Progenitor cell of endocrine pancreas (in vitro differentiated cells): Measurements from ENCODE around the gene SGPP2. TPM values are rescaled to one million over a fixed set of nuclear protein-coding genes. Genes with fewer than 3 reads are reported as not detected.
A peak's percentile ranks its signal among the peaks of the same experiment; 100 is the strongest.

Source experiments
- DNase-seq: peaks from one replicate; pipeline ENCODE4 v3.0.0; 2021; ENCODE audit warnings: low spot score; ENCODE audit not compliant: unreplicated experiment
- H3K27ac Mint-ChIP-seq: 2 replicates; pipeline ENCODE4 v1.8.0; 2021; ENCODE audit warnings: mild to moderate bottlenecking, moderate library complexity, mixed read lengths
- H3K27me3 Mint-ChIP-seq: 2 replicates; pipeline ENCODE4 v1.8.0; 2021; ENCODE audit warnings: mixed read lengths
- H3K36me3 Mint-ChIP-seq: 2 replicates; pipeline ENCODE4 v1.8.0; 2022; ENCODE audit warnings: mixed read lengths; ENCODE audit not compliant: insufficient read depth
- H3K4me1 Mint-ChIP-seq: 2 replicates; pipeline ENCODE4 v1.8.0; 2021; ENCODE audit warnings: low read depth, mixed read lengths
- H3K4me3 Mint-ChIP-seq: 2 replicates; pipeline ENCODE4 v1.8.0; 2021; ENCODE audit warnings: low read depth, mild to moderate bottlenecking, moderate library complexity, mixed read lengths
- H3K9me3 Mint-ChIP-seq: 2 replicates; pipeline ENCODE4 v1.8.0; 2021; ENCODE audit warnings: low read depth, mixed read lengths
- total RNA-seq: library from RNA; stranded (reverse); gene quantifications from 2 replicates; pipeline ENCODE4 v1.2.1, GENCODE V29; 2021
- TF ChIP-seq, protein P1 (sequence below): fragments of 200-600 bp; sonication (generic); IDR thresholded peaks from one replicate; pipeline ENCODE4 v1.5.0; 2021; ENCODE audit warnings: antibody characterized with exemption, mild to moderate bottlenecking; ENCODE audit not compliant: unreplicated experiment

The SGPP2 gene
- total RNA-seq, 1 donor from 2014 or later: 19.8 TPM

DNA sequence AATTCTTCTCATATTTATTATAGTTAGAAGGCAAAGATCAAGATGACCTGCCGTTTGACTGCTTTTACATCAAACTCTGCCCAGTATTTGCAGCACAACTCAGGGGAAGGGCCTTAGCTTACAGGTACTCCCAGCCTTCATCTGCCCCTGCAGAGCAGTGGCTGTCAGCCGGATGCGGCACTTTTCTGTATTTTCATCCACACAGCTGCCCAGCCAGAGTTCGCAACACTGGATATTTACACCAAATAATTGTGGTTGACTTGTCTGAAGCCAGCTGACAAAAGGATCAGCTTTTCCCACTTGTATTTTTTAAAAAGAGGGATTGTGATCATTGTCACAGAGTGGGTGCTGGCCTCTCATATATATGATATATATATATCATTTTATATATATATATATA is 136.8 kb downstream of the SGPP2 start:
- TF ChIP-seq, protein P1, sequence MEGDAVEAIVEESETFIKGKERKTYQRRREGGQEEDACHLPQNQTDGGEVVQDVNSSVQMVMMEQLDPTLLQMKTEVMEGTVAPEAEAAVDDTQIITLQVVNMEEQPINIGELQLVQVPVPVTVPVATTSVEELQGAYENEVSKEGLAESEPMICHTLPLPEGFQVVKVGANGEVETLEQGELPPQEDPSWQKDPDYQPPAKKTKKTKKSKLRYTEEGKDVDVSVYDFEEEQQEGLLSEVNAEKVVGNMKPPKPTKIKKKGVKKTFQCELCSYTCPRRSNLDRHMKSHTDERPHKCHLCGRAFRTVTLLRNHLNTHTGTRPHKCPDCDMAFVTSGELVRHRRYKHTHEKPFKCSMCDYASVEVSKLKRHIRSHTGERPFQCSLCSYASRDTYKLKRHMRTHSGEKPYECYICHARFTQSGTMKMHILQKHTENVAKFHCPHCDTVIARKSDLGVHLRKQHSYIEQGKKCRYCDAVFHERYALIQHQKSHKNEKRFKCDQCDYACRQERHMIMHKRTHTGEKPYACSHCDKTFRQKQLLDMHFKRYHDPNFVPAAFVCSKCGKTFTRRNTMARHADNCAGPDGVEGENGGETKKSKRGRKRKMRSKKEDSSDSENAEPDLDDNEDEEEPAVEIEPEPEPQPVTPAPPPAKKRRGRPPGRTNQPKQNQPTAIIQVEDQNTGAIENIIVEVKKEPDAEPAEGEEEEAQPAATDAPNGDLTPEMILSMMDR: no peak
- Mint-ChIP-seq H3K27me3 (peaks cover 16% of the 10 kb centered on the region), H3K9me3 (no peaks in the 10 kb centered on the region), H3K4me3 (no peak overlapping the region), H3K36me3 (peaks cover 10% of the 10 kb centered on the region), H3K27ac (no peak overlapping the region), H3K4me1 (no peaks in the 10 kb centered on the region)
- DNase-seq: no peak

DNA sequence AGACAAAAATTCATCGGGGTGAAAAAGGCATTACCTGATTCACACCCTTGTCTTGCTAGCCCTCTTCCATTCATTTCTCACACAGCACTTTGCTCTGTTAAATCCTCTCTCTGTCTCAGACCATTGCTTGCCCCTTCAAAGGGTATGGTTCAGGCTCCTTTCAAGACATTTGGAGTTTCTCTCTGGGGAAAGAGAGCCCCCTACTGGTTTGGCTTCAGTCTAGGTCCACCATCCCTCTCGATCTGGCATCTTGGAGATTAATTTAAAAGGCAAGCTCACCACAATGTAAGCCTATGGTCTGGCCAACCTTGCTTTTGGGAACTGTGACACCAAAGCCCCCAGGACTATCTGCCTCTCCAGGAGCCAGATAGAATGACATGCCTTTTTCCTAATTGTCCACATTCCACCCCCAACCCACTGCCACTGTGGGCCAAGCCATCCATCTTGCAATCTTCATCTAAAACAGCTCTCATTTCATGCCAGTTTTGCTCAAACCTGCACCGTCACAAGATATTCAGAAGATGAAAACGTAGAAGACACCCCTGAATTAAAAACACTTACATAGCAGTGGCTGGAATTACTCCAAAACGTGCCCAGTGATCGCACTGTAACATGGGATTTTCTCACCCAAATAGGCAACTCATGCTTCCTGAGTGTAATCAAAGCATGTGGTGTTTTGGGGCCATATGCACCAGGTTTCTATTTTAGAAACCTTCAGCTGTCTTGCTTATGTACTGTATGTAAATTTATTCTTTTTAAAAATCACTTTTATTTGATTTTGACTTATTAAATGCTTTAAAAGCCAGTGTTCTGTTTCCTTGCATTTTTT is 137.7 kb downstream of the SGPP2 start:
- TF ChIP-seq, protein P1: peak; percentile 74
- peaks cover 15% of the 10 kb centered on the region for H3K27me3 Mint-ChIP-seq
- H3K9me3 Mint-ChIP-seq: no peaks in the 10 kb centered on the region
- no peak overlapping the region for H3K4me3 Mint-ChIP-seq
- peaks cover 13% of the 10 kb centered on the region for H3K36me3 Mint-ChIP-seq
- DNase-seq: peak; percentile 41
- H3K4me1 Mint-ChIP-seq: no peaks in the 10 kb centered on the region
- H3K27ac Mint-ChIP-seq: no peak overlapping the region

DNA sequence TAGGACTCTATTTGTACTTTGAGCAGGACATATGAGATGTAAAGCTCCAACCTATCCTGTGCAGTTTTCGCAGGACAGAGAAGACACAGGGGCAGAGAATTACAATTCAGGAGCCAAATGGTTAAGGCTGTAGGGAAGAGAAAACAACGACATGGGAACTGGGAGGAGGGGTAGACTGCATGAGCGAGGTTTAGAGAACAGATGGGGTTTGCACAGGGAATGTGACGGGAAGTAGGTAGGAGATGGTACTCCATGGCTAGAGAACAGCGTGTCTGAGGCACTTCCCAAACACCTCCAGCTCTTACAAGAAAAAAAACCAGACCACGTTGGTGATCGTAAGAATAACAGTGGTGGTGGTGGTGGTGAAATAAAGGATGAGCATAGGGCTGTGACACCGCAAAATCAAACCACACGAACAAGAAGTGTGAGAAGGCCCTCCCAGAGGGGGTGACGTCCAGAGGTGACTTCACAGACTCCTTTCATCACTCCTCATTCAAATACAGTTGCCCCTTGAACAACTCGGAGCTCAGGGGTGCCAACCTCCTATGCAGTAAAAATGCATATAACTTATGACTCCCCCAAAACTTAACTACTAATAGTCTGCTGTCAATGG is 138.9 kb downstream of the SGPP2 start:
- H3K4me1 Mint-ChIP-seq: no peaks in the 10 kb centered on the region
- no peak overlapping the region for H3K27ac Mint-ChIP-seq
- TF ChIP-seq, protein P1: no peak
- H3K4me3 Mint-ChIP-seq: no peak overlapping the region
- peaks cover 13% of the 10 kb centered on the region for H3K36me3 Mint-ChIP-seq
- H3K9me3 Mint-ChIP-seq: no peaks in the 10 kb centered on the region
- no peak for DNase-seq
- peaks cover 11% of the 10 kb centered on the region for H3K27me3 Mint-ChIP-seq

DNA sequence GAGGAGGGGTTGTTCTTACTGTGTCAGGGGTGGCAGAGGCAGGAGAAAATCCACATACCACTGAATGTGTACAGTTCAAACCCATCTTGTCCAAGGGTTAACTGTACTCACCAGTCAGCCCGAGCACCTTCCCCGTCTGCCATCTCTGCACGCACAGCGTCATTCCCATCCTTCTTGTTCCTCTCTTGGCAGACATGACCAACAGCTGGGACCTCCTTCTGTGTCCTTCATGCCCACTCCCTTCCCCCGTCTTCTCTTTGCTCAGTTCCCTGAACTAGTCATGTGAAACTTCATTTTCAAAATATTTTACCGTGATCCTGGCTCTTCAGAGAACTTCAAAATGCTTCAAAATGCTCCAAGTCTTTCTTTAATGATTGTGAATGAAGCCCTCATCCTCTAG is 139.6 kb downstream of the SGPP2 start:
- Mint-ChIP-seq H3K27ac (no peak overlapping the region), H3K4me1 (no peaks in the 10 kb centered on the region), H3K4me3 (no peak overlapping the region), H3K36me3 (peaks cover 10% of the 10 kb centered on the region), H3K27me3 (peaks cover 9% of the 10 kb centered on the region), H3K9me3 (no peaks in the 10 kb centered on the region)
- DNase-seq: no peak
- TF ChIP-seq, protein P1: no peak

DNA sequence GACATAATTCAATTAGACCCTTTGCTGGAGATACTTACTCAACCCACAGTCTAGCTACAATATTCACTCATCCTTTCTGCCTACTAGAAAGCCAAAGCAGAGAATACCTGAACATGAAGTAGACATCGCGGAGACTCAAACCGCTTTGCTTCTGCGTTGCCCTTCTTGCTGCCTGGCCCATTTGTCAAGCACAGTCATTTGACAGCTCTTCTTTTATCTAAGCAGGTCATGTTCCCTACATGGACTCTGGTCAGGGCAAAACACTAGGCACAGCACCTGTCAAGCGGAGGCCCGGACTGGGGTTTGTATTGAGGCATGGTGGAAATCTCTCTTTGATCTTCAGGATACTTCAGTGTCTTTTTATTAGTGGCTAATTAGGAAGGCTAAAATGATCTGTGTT is 141.9 kb downstream of the SGPP2 start:
- no peak for DNase-seq
- Mint-ChIP-seq H3K9me3 (no peaks in the 10 kb centered on the region), H3K27me3 (peaks cover 9% of the 10 kb centered on the region), H3K4me1 (no peaks in the 10 kb centered on the region), H3K27ac (no peak overlapping the region), H3K4me3 (no peak overlapping the region), H3K36me3 (peaks cover 10% of the 10 kb centered on the region)
- TF ChIP-seq, protein P1: no peak
